GM21381 (cell line): ENCODE measurements around the gene EEF2K.

Experiments
- ATAC-seq: cut with Tn5 transposase; IDR thresholded peaks from one replicate; pipeline ENCODE4 v1.9.1; 2021; ENCODE audit warnings: mild to moderate bottlenecking, moderate library complexity; ENCODE audit not compliant: unreplicated experiment

Gene EEF2K

GRCh38 chr16:22328081-22328725, 122.1 kb downstream of the EEF2K start:
- no peak for ATAC-seq

GRCh38 chr16:22329199-22329695, 123.2 kb downstream of the EEF2K start:
- ATAC-seq = no peak

- no peak for ATAC-seq
Measured at GRCh38 chr16:22330326-22330725, 124.2 kb downstream of the EEF2K start.

GRCh38 chr16:22333457-22333994, 127.4 kb downstream of the EEF2K start:
- no peak for ATAC-seq

GRCh38 chr16:22335668-22336246, 129.7 kb downstream of the EEF2K start:
- ATAC-seq = no peak

- ATAC-seq = no peak
Measured at GRCh38 chr16:22336581-22336980, 130.5 kb downstream of the EEF2K start.

- no peak for ATAC-seq
Measured at GRCh38 chr16:22337045-22337444, 131.0 kb downstream of the EEF2K start.

- no peak for ATAC-seq
Measured at GRCh38 chr16:22337849-22338635, 132.0 kb downstream of the EEF2K start.
